Measurements from ENCODE around the gene SOD2.

Gene SOD2

GRCh38 chr6:159693128-159693893, at the start of gene SOD2:
SOD2 (minus strand) TSS chr6:159693241; CDS start chr6:159693167, 74 bp downstream.
- TF ChIP-seq YY1 (IDR thresholded peaks at IDR 0.05; ENCODE audit: low read depth) (no peak), TAF1 (IDR thresholded peaks at IDR 0.05; ENCODE audit: low read depth) (peak; percentile 53), ZBTB7A (IDR thresholded peaks at IDR 0.05; ENCODE audit: low read depth) (peak; percentile 46; the same call in 1 of the 2 replicates), USF1 (IDR thresholded peaks at IDR 0.05) (no peak), EP300 (IDR thresholded peaks at IDR 0.05; ENCODE audit: borderline replicate concordance) (peak; percentile 45; the same call in 1 of the 2 replicates), FOXM1 (IDR thresholded peaks at IDR 0.05; ENCODE audit: borderline replicate concordance, low read depth) (no peak), EGR1 (IDR thresholded peaks at IDR 0.05) (peak; percentile 17; the same call in 1 of the 2 replicates), RAD21 (IDR thresholded peaks at IDR 0.05; ENCODE audit: low read depth) (no peak), CEBPB (IDR thresholded peaks at IDR 0.05) (no peak; the same call in 1 of the 2 replicates), MAX (IDR thresholded peaks at IDR 0.05) (peak; percentile 54; the same call in 1 of the 2 replicates), CREB1 (IDR thresholded peaks at IDR 0.05; ENCODE audit: low read depth) (no peak)

- no peak for TF ChIP-seq ZBTB7A (IDR thresholded peaks at IDR 0.05; ENCODE audit: low read depth)
- TF ChIP-seq RAD21 (IDR thresholded peaks at IDR 0.05; ENCODE audit: low read depth) = no peak
- no peak for TF ChIP-seq NFIC (IDR thresholded peaks at IDR 0.05)
- no peak for TF ChIP-seq TAF1 (IDR thresholded peaks at IDR 0.05; ENCODE audit: low read depth)
- no peak for TF ChIP-seq CEBPB (IDR thresholded peaks at IDR 0.05)
- no peak for TF ChIP-seq MAX (IDR thresholded peaks at IDR 0.05)
- no peak for TF ChIP-seq EP300 (IDR thresholded peaks at IDR 0.05; ENCODE audit: borderline replicate concordance)
- TF ChIP-seq EGR1 (IDR thresholded peaks at IDR 0.05) = no peak
- no peak for TF ChIP-seq REST (IDR thresholded peaks at IDR 0.05; ENCODE audit: low read depth)
- TF ChIP-seq TEAD4 (IDR thresholded peaks at IDR 0.05) = no peak
Measured at GRCh38 chr6:159742165-159742564, 49.1 kb upstream of the SOD2 start.

- no peak for TF ChIP-seq TCF12 (IDR thresholded peaks at IDR 0.05; ENCODE audit: low read depth)
Measured at GRCh38 chr6:159739341-159739740, 46.3 kb upstream of the SOD2 start.

GRCh38 chr6:159736908-159737307, 43.9 kb upstream of the SOD2 start:
- TF ChIP-seq EP300 (IDR thresholded peaks at IDR 0.05; ENCODE audit: borderline replicate concordance) (no peak), CEBPB (IDR thresholded peaks at IDR 0.05) (no peak), EGR1 (IDR thresholded peaks at IDR 0.05) (no peak), TCF12 (IDR thresholded peaks at IDR 0.05; ENCODE audit: low read depth) (no peak), YY1 (IDR thresholded peaks at IDR 0.05; ENCODE audit: low read depth) (no peak), USF1 (IDR thresholded peaks at IDR 0.05) (no peak), TAF1 (IDR thresholded peaks at IDR 0.05; ENCODE audit: low read depth) (no peak), NFIC (IDR thresholded peaks at IDR 0.05) (no peak), REST (IDR thresholded peaks at IDR 0.05; ENCODE audit: low read depth) (no peak), RAD21 (IDR thresholded peaks at IDR 0.05; ENCODE audit: low read depth) (no peak), CREB1 (IDR thresholded peaks at IDR 0.05; ENCODE audit: low read depth) (no peak), MAX (IDR thresholded peaks at IDR 0.05) (no peak), TEAD4 (IDR thresholded peaks at IDR 0.05) (no peak)

- TF ChIP-seq FOXM1 (IDR thresholded peaks at IDR 0.05; ENCODE audit: borderline replicate concordance, low read depth) = no peak
Measured at GRCh38 chr6:159730332-159730676, 37.3 kb upstream of the SOD2 start.

GRCh38 chr6:159729598-159730331, 36.7 kb upstream of the SOD2 start:
- TF ChIP-seq EGR1 (IDR thresholded peaks at IDR 0.05) (no peak), USF1 (IDR thresholded peaks at IDR 0.05) (no peak), CREB1 (IDR thresholded peaks at IDR 0.05; ENCODE audit: low read depth) (no peak), NFIC (IDR thresholded peaks at IDR 0.05) (no peak), ZBTB7A (IDR thresholded peaks at IDR 0.05; ENCODE audit: low read depth) (no peak), RAD21 (IDR thresholded peaks at IDR 0.05; ENCODE audit: low read depth) (no peak), EP300 (IDR thresholded peaks at IDR 0.05; ENCODE audit: borderline replicate concordance) (no peak), YY1 (IDR thresholded peaks at IDR 0.05; ENCODE audit: low read depth) (no peak), FOXM1 (IDR thresholded peaks at IDR 0.05; ENCODE audit: borderline replicate concordance, low read depth) (no peak), TAF1 (IDR thresholded peaks at IDR 0.05; ENCODE audit: low read depth) (no peak), REST (IDR thresholded peaks at IDR 0.05; ENCODE audit: low read depth) (no peak)

Measured in Ishikawa (cell line).